Erythroblast (primary cell): ENCODE measurements around the gene CDYL2.

Source experiments
- GATA1 ChIP-seq: IDR thresholded peaks from 2 replicates; pipeline ENCODE4 v1.6.1; 2011; ENCODE audit warnings: low read depth, mild to moderate bottlenecking, control low read depth, low read length, moderate library complexity
- POLR2A ChIP-seq: IDR thresholded peaks from 2 replicates; pipeline ENCODE4 v1.6.1; 2011; ENCODE audit warnings: mild to moderate bottlenecking, low read length

DNA sequence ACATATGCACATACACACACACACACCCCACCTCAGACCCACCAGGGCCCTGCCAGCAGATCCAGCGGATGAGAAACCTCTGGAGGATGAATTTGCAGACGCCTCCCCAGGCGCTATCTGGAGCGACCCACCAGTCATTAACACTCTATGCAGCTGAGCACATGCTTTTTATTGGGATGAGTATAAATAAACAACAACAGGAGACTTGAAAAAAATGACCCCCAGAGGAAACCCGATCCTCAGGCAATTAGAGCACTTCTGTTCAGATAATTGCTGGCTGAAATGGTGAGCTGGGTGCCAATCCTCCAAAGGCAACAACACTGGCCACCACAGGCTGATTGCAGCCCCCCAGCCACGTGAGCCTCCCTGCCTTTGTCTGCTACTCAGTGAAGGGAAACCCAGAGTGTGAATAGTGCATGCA lies 230.7 kb downstream of the CDYL2 start:
- no peak for TF ChIP-seq POLR2A
- no peak for TF ChIP-seq GATA1
